HG02623 (cell line): ENCODE results near the gene MKRN3.

Source experiments
- ATAC-seq: cut with Tn5 transposase; IDR thresholded peaks from one replicate; pipeline ENCODE4 v1.9.1; 2021; ENCODE audit warnings: moderate library complexity; ENCODE audit not compliant: unreplicated experiment

Gene MKRN3

GRCh38 chr15:23565395-23566070 is at the start of gene MKRN3:
MKRN3 (plus strand) TSS chr15:23565674; CDS start chr15:23565783, 109 bp downstream.
- ATAC-seq = no peak

GRCh38 chr15:23516866-23517265 is 48.6 kb upstream of the MKRN3 start:
- no peak for ATAC-seq

DNA sequence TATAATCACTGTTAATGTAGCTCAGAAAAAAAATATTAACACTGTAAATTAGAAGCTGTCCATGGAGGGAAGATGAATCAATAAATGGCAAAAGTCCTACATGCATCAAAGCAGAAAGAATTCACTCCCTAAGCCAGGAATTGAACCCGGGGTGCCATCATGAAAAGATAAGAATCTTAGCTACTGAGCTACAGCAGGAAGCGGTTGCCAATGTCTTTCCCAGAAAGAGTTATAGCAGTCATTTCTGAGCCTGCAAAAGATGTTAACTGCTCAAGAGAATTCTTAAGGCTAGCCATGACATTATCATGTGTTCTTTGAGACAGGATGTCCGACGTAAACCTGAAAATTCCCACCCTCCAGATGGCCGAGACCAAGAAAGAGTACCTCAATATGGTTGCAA is 47.4 kb upstream of the MKRN3 start:
- no peak for ATAC-seq

GRCh38 chr15:23524816-23525215 is 40.7 kb upstream of the MKRN3 start:
- ATAC-seq = no peak

DNA sequence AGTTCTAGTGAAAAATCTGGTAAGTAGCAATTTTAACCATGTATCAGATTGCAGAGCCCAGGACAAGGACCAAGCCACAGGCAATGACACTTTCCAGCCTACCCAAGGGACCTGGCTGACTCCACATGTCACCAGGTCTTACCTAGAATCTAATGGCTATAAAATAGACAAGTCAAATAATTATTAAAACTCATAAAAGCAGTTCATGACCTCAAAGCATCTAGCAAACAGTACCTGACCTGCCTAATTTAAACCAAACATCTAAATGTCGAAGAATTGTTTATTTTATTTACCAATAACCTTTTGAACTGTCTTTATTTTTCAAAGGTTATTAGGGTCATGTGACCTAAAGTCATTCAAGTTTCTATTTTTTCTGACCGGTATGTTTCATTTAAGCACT is 35.6 kb upstream of the MKRN3 start:
- ATAC-seq = no peak

- no peak for ATAC-seq
Observed at GRCh38 chr15:23532024-23532423, 33.5 kb upstream of the MKRN3 start.

DNA sequence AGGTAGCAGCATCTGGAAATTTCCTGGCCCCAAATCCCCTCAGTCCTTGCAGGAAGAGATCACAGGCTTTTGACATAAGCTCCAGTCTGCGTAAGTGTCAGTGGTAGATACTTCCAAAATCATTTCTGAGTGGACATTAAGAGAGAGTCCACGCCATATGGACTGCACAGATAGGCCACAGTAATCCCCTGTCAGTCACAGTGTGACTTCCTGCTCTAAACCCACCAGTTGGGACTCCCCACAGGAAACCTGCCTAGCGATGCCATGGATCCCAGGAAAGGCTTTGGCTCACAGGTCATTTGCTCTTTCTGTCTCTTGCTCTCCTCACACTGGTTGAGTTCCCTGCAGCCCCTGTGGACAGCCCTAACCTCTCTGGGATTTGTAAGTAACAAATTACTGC is 28.8 kb upstream of the MKRN3 start:
- ATAC-seq = no peak

DNA sequence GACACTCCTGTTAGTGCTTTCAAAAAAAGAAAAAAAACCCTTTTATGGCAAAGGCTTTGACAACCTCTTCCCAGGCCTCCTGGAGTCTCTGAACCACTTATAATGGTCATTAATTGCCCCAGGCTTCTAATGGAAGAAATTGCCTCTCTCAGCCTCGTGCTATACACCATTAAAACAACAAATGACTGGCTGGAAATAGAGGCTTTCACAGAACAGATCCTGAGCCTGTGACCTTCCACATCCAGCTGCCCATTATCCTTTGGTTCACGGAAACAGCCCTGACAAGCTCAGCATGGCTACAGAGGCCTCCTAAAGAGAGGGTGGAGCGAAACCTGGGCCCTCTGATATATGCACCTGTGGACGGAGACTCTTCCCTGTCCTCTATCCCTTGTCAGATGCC is 26.8 kb upstream of the MKRN3 start:
- no peak for ATAC-seq

GRCh38 chr15:23539892-23540291 is 25.6 kb upstream of the MKRN3 start:
- ATAC-seq = no peak

DNA sequence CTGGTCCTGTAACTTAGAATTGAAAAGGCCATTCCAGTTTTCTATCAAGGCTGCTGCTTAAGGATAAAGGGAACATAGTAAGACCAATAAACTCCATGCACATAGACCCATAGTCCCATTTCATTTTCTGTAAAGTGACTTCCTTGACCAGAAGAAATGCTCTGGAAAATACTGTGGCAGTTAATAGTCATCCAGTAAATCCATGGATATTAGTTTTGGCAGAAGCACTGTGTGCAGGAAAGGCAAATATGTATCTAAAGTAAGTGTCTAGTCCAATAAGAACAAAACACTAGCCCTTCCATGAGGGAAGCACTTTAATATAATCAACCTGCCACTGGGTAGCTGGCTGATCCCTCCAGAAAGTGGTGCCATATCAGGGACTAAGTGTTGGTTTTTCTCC is 19.3 kb upstream of the MKRN3 start:
- no peak for ATAC-seq

DNA sequence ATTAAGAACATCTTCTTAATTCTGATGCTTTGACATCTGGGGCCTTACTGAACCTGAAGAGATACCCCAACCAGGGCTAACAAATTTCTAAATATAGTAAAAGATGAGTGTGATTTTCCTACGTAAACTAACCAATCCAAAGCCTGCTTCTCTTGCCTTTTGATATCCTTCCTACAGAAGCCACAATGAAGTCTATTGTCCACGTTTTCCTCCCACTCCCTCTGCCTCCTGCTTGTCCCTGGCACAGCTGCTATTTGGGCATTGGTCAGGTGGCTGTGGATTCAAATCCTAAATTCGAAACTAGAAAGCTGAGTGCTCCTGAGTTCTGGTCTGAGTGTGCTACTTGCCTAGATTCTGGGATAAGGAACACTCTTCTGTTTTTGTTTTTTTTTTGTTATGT is 17.4 kb upstream of the MKRN3 start:
- ATAC-seq = no peak

DNA sequence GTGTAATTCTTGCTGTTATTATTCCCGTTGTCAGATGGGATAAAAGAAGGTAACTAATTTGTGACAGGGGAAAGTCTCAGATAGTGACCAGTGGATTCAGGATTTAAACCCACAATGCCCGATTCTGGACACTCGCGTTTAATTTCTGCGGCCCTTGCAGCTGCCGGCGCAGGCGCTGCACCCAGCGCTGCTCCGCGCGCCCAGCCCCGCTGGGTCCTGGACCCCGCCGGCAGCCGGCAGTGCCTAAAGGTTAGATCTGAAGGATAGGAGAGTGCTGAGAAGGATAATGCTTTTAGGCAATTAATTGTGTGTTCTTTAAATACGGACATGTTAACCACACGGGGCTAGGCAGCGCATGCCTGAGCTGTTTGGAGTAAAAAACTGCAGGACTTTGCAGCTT is 3.6 kb upstream of the MKRN3 start:
- ATAC-seq = no peak

DNA sequence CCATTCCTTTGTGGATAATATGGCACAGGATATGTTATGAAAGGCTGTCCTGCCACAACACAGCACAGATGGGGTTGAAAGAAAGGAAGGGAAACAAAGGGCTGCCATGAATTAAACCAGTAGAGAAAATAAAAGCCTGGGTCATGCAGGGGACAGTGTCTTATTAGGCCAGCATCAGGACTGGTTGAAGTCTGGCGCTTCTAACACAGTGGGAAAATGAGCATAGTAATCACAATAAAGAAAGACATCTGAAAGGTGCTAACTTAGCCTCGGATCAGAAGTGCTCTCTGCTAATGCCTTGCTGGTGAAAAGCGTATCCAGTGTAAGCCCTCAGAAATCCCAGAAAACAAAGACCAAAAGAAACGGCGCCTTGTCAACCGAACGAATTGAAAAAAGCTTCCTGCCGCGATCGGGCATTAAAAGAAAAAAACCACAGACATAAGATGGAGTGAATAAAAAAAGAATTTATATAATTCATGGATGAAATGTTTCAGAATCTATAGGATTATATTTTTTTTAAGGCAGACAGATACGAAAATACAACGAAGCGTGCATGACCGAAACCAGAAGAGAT is 566 bp upstream of the MKRN3 start:
- ATAC-seq = no peak

- ATAC-seq = no peak
Observed at GRCh38 chr15:23566071-23566554, 639 bp downstream of the MKRN3 start.

DNA sequence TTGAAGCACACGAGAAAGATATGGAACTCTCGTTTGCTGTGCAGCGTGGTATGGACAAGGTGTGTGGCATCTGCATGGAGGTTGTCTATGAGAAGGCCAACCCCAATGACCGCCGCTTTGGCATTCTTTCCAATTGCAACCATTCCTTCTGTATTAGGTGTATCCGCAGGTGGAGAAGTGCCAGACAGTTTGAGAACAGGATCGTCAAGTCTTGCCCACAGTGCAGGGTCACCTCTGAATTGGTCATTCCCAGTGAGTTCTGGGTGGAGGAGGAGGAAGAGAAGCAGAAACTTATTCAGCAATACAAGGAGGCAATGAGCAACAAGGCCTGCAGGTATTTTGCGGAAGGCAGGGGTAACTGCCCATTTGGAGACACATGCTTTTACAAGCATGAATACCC is 1.2 kb downstream of the MKRN3 start:
- ATAC-seq = no peak

DNA sequence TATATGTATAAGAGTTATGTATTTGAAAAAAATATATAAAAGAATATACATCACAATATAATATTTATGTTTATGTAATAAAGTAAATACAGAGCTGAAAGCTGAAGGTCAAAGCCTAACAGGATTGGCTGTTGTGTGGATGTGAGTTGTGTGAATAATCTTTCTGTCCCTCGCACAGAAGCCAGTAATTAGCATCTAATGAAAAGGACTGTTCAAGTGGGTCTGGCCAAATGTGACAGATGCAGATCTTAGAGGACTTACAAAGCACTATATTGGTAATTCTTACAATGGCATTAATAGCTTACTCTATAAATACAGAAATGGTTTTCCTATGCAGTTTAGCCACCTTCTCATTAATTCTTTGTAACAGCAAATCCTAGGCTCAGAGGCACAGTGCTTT is 2.4 kb downstream of the MKRN3 start:
- no peak for ATAC-seq

- no peak for ATAC-seq
Observed at GRCh38 chr15:23569151-23569925, 3.9 kb downstream of the MKRN3 start.

- ATAC-seq = no peak
Observed at GRCh38 chr15:23570486-23570885, 5.0 kb downstream of the MKRN3 start.

DNA sequence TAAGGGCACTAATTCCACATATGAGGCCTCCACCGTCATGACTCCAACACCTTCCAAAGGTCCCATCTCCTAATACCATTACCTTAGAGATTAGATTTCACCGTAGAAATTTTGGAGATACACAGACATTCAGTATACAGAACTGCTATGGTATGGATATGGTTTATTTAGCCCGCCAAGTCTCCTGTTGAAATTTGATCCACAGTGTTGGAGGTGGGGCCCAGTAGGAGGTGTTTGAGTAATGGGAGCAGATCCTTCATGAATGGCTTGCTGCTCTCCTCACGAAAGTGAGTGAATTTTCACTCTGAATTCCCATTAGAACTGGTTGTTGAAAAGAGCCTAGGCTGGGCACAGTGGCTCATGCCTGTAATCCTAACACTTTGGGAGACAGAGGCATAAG is 7.4 kb downstream of the MKRN3 start:
- ATAC-seq = no peak

GRCh38 chr15:23574742-23575141 is 9.3 kb downstream of the MKRN3 start:
- ATAC-seq = no peak

DNA sequence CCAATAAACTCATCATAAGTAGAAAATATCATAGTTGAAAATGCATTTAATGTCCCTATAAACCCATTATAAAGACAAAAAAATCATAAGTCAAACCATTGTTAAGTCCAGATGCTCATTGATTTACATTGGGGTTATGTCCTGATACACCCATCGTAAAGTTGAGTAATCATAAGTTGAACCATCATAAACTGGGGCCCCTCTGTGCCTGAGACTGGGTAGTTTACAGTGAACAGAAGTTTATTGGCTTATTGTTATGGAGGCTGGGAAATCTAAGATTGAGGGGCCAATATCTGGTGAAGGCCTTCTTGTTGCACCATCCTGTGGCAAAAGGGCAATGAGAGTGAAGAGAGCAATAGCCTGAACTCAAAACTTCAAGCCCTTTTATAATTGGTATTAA is 10.6 kb downstream of the MKRN3 start:
- ATAC-seq = no peak

DNA sequence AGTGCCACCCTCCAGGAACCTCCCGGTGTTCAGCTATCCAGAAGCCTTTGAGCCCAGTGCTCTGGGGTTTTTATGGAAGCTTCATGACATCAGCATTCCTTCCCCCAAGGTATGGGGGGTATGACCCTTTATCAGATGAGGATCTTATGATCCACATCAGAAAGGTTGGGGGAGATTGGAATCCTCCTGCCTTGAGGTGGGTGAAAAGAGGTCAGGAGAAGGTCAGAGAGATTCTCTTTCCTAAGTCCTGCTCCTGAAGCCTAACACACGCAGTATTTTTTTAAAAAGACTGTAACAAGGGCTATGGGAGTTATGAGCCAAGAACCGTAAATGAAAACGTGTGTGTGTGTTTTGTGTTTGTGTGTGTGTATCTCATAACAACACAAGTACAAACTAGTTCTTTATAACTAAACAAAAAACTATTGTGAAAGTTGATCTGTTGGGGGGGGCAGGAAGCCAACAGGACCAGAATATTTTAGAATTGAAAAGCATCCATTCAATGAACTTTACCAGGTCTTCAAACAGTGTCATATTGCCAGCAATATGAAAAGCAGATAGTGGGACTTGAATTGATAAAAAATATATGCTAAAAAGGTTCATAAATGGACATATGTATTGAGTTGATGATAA is 13.2 kb downstream of the MKRN3 start:
- ATAC-seq = no peak
